A673 (cell line): ENCODE results near the gene ASTN2. TPM values are rescaled to one million over a fixed set of nuclear protein-coding genes. Genes with fewer than 3 reads are reported as not detected.
A peak's percentile ranks its signal among the peaks of the same experiment; 100 is the strongest.

Source experiments
- BruUV-seq: library from RNA; stranded (reverse); fragments of 400-500 nt; replicated peaks from 2 replicates; lab custom pipeline; 2021; lab: Mats Ljungman, UMichigan
- CTCF ChIA-PET: fragments of 300-600 bp; sonication (Branson Sonifier 250); formaldehyde crosslinking; loops from one replicate; lab custom pipeline; 2022; ENCODE audit warnings: antibody characterized with exemption; lab: Charles Lee
- POLR2A ChIA-PET: fragments of 300-600 bp; sonication (Branson Sonifier 250); formaldehyde crosslinking; loops from one replicate; lab custom pipeline; 2022; ENCODE audit warnings: antibody characterized with exemption; ENCODE audit not compliant: low non-redundant PET; lab: Charles Lee
- DNase-seq: peaks from one replicate; pipeline ENCODE4 v3.0.0-alpha.2; 2015; ENCODE audit warnings: low spot score
- H3K27ac ChIP-seq: fragments of 200-600 bp; sonication (generic); 2 replicates; pipeline ENCODE4 v1.5.1; 2016; ENCODE audit warnings: mixed run types, low read depth, mild to moderate bottlenecking, mixed read lengths, antibody characterized with exemption, low read length; ENCODE audit not compliant: poor library complexity, severe bottlenecking
- H3K27me3 ChIP-seq: fragments of 200-600 bp; sonication (generic); replicated peaks from 2 replicates; pipeline ENCODE4 v1.6.1; 2017; ENCODE audit warnings: mixed run types, low read depth, mild to moderate bottlenecking, mixed read lengths, antibody characterized with exemption, low read length; ENCODE audit not compliant: insufficient read depth, poor library complexity
- H3K36me3 ChIP-seq: fragments of 200-600 bp; sonication (generic); 2 replicates; pipeline ENCODE4 v1.6.1; 2016; ENCODE audit warnings: mixed run types, mild to moderate bottlenecking, mixed read lengths, antibody characterized with exemption, low read length; ENCODE audit not compliant: insufficient read depth, poor library complexity, severe bottlenecking
- H3K4me1 ChIP-seq: fragments of 200-600 bp; sonication (generic); 2 replicates; pipeline ENCODE4 v1.6.1; 2017; ENCODE audit warnings: mixed run types, mild to moderate bottlenecking, mixed read lengths, antibody characterized with exemption, low read length; ENCODE audit not compliant: insufficient read depth, poor library complexity, severe bottlenecking
- H3K4me3 ChIP-seq: fragments of 200-600 bp; sonication (generic); 2 replicates; pipeline ENCODE4 v1.5.1; 2016; ENCODE audit warnings: low read depth, mixed run types, mild to moderate bottlenecking, mixed read lengths, low read length; ENCODE audit not compliant: poor library complexity, severe bottlenecking
- H3K9me3 ChIP-seq: fragments of 200-600 bp; sonication (generic); 2 replicates; pipeline ENCODE4 v1.6.1; 2016; ENCODE audit warnings: mixed run types, low read depth, mild to moderate bottlenecking, mixed read lengths, antibody characterized with exemption, low read length; ENCODE audit not compliant: poor library complexity, severe bottlenecking
- EZH2 ChIP-seq: fragments of 200-600 bp; sonication (generic); IDR thresholded peaks from 2 replicates; pipeline ENCODE4 v1.6.1; 2017; ENCODE audit warnings: borderline replicate concordance, low read depth, mild to moderate bottlenecking, mixed read lengths, antibody characterized with exemption, low read length; ENCODE audit not compliant: poor library complexity, severe bottlenecking
- intact Hi-C: fragments of 100-400 bp; cut with micrococcal nuclease; formaldehyde crosslinking; loops from one replicate; pipeline ENCODE4 v1.10.0; 2022; ENCODE audit not compliant: unreplicated experiment
- total RNA-seq: library from RNA; stranded (reverse); gene quantifications from 2 replicates; pipeline ENCODE4 v1.2.3, GENCODE V29; 2021
- TF ChIP-seq, protein P1 (sequence below): fragments of 300-800, 200-600 bp; sonication (generic); conservative IDR thresholded peaks from 2 replicates; pipeline ENCODE4 v1.5.1; 2017; ENCODE audit warnings: low read depth, mild to moderate bottlenecking, antibody characterized with exemption, low read length, moderate library complexity, mixed read lengths

Gene ASTN2
- total RNA-seq, 1 experiment from 2014 or later = 3.4 TPM

DNA sequence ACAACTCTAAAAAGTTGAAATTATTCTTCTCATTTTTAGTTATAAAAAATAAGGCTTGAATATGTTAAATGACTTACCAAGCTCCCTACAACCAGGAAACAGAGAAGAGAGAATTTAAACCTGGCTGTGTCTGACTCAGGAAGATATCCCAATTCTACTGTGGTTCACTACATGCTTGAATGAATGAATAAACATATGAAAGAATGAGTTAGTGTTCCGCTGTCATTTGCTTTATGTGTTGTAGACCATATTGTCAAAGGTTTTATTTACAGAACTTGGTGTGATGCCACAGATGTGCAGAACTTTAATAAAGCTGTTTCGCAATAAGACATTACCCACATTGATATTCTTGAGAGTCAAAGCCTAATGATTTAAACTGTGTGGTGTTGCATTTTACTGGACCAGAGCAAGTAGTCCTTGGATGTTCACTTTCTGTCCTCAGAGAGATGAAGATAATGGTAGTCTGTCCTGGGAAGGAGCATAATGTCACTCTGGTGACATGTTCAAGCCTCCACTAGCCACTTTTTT, 414.6 kb downstream of the ASTN2 start:
- no peaks in the 10 kb centered on the region for H3K4me1 ChIP-seq
- no peak overlapping the region for H3K4me3 ChIP-seq
- ChIA-PET POLR2A (no interaction called here), CTCF (no interaction called here)
- DNase-seq = no peak
- no peaks in the 10 kb centered on the region for H3K9me3 ChIP-seq
- no TSS peak for BruUV-seq
- H3K27me3 ChIP-seq = no peaks in the 10 kb centered on the region
- intact Hi-C loops = no loop called here
- H3K36me3 ChIP-seq = no peaks in the 10 kb centered on the region
- no peak overlapping the region for H3K27ac ChIP-seq
- TF ChIP-seq EZH2 = no peak
- TF ChIP-seq, protein P1, sequence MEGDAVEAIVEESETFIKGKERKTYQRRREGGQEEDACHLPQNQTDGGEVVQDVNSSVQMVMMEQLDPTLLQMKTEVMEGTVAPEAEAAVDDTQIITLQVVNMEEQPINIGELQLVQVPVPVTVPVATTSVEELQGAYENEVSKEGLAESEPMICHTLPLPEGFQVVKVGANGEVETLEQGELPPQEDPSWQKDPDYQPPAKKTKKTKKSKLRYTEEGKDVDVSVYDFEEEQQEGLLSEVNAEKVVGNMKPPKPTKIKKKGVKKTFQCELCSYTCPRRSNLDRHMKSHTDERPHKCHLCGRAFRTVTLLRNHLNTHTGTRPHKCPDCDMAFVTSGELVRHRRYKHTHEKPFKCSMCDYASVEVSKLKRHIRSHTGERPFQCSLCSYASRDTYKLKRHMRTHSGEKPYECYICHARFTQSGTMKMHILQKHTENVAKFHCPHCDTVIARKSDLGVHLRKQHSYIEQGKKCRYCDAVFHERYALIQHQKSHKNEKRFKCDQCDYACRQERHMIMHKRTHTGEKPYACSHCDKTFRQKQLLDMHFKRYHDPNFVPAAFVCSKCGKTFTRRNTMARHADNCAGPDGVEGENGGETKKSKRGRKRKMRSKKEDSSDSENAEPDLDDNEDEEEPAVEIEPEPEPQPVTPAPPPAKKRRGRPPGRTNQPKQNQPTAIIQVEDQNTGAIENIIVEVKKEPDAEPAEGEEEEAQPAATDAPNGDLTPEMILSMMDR = no peak

DNA sequence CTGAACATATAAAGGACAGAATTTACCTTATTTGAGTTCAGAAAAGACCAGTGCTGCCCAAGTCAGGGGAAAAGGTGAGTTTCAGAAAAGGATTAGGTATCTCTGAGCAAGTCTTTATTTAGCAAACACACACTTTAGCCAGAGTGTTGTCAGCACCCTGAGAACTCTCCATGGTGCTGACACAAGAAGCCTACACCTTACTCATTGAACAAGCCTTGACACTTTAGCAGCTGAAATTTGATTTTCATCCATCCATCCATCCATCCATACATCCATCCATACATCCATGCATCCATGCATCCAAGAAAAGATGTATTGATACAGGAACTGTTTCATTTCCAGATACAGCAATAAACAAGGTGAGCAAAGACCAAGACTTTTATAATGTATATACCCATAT, 416.6 kb downstream of the ASTN2 start:
- intact Hi-C loops = no loop called here
- no TSS peak for BruUV-seq
- Histone ChIP-seq H3K36me3 (no peaks in the 10 kb centered on the region), H3K4me3 (no peak overlapping the region), H3K27me3 (no peaks in the 10 kb centered on the region), H3K9me3 (no peaks in the 10 kb centered on the region), H3K4me1 (no peaks in the 10 kb centered on the region), H3K27ac (no peak overlapping the region)
- DNase-seq = peak; percentile 17
- TF ChIP-seq, protein P1 = no peak
- TF ChIP-seq EZH2 = no peak
- CTCF ChIA-PET = no interaction called here
- POLR2A ChIA-PET = no interaction called here

DNA sequence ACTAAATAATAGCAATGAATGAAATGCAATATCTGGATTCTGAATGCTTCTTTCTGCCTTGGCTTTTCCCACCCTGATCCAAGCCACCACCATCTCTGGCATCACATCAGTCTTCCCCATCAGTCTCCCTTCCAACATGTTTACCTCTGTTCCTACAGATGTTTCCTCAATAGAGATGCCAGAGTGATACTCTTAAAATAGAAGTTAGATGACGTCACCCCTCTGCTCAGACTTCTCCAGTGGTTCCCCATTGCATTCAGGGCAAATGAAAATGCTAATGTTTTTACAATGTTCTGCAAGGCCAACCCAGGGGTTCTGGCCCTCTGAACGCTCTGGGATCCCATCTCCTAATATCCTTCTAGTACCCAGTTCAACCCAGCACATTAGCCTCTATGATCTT, 422.0 kb downstream of the ASTN2 start:
- TF ChIP-seq, protein P1 = no peak
- no peak for TF ChIP-seq EZH2
- peaks cover 4% of the 10 kb centered on the region for H3K27me3 ChIP-seq
- POLR2A ChIA-PET = no interaction called here
- no peak overlapping the region for H3K4me3 ChIP-seq
- CTCF ChIA-PET = no interaction called here
- no peaks in the 10 kb centered on the region for H3K36me3 ChIP-seq
- intact Hi-C loops = no loop called here
- no TSS peak for BruUV-seq
- no peak overlapping the region for H3K27ac ChIP-seq
- H3K4me1 ChIP-seq = no peaks in the 10 kb centered on the region
- no peak for DNase-seq
- H3K9me3 ChIP-seq = no peaks in the 10 kb centered on the region
